Measurements from ENCODE around the gene HOATZ. TPM values are rescaled to one million over a fixed set of nuclear protein-coding genes. Genes with fewer than 3 reads are reported as not detected.

HOATZ gene
- total and polyA plus RNA-seq, 2 experiments from 2014 or later, result not detected

GRCh38 chr11:111522426-111522825, 7.8 kb downstream of the HOATZ start:
- TF ChIP-seq EZH2 (IDR thresholded peaks at IDR 0.05; ENCODE audit: insufficient read depth, poor library complexity, severe bottlenecking) (no peak), EZH2phosphoT487 (IDR thresholded peaks at IDR 0.05; ENCODE audit: insufficient read depth, low read depth) (no peak)
- peaks cover 13% of the 10 kb centered on the region for H3F3A ChIP-seq (ENCODE audit: insufficient read depth)
- no peak overlapping the region for H3K4me3 ChIP-seq
- no peak overlapping the region for H3K9ac ChIP-seq
- no peak for DNase-seq
- H3K79me2 ChIP-seq (ENCODE audit: insufficient read depth), result no peaks in the 10 kb centered on the region
- H3K4me2 ChIP-seq (ENCODE audit: unreplicated experiment), result no peak overlapping the region
- no peaks in the 10 kb centered on the region for H3K9me2 ChIP-seq (ENCODE audit: insufficient read depth)
- no peaks in the 10 kb centered on the region for H3K27me3 ChIP-seq (replicated peaks; ENCODE audit: insufficient read depth)
- H3K27ac ChIP-seq, result no peak overlapping the region
- no peak overlapping the region for H2AFZ ChIP-seq
- peaks cover 33% of the 10 kb centered on the region for H3K4me1 ChIP-seq (ENCODE audit: insufficient read depth)
- in situ Hi-C loops (cut with MboI), result no loop called here
- no peaks in the 10 kb centered on the region for H4K20me1 ChIP-seq (ENCODE audit: insufficient read depth)
- H3K9me3 ChIP-seq (ENCODE audit: low read depth), result no peaks in the 10 kb centered on the region
- no peaks in the 10 kb centered on the region for H3K36me3 ChIP-seq (ENCODE audit: low read depth)
- WGBS, 2 experiments (ENCODE audit: low coverage in 1 of 2, low lambda C conversion rate in 2 of 2, missing lambda C conversion rate in 2 of 2), result 95 to 98% methylated on average over 5 of the region's 5 CpGs

- WGBS, 2 experiments (ENCODE audit: low coverage in 1 of 2, low lambda C conversion rate in 2 of 2, missing lambda C conversion rate in 2 of 2), result 97 to 100% methylated on average over 2 of the region's 2 CpGs
- Histone ChIP-seq H2AFZ (no peak overlapping the region), H3K27me3 (replicated peaks; ENCODE audit: insufficient read depth) (no peaks in the 10 kb centered on the region), H3K27ac (no peak overlapping the region), H3K79me2 (ENCODE audit: insufficient read depth) (no peaks in the 10 kb centered on the region), H4K20me1 (ENCODE audit: insufficient read depth) (no peaks in the 10 kb centered on the region), H3K9ac (no peak overlapping the region), H3K4me3 (no peak overlapping the region), H3K4me1 (ENCODE audit: insufficient read depth) (peaks cover 35% of the 10 kb centered on the region), H3K4me2 (ENCODE audit: unreplicated experiment) (no peak overlapping the region), H3F3A (ENCODE audit: insufficient read depth) (peaks cover 13% of the 10 kb centered on the region), H3K9me3 (ENCODE audit: low read depth) (no peaks in the 10 kb centered on the region), H3K36me3 (ENCODE audit: low read depth) (no peaks in the 10 kb centered on the region), H3K9me2 (ENCODE audit: insufficient read depth) (no peaks in the 10 kb centered on the region)
- in situ Hi-C loops (cut with MboI), result no loop called here
- TF ChIP-seq EZH2phosphoT487 (IDR thresholded peaks at IDR 0.05; ENCODE audit: insufficient read depth, low read depth), result no peak
- no peak for TF ChIP-seq EZH2 (IDR thresholded peaks at IDR 0.05; ENCODE audit: insufficient read depth, poor library complexity, severe bottlenecking)
- no peak for DNase-seq
Measured at GRCh38 chr11:111523343-111523742, 8.8 kb downstream of the HOATZ start.

- TF ChIP-seq EZH2 (IDR thresholded peaks at IDR 0.05; ENCODE audit: insufficient read depth, poor library complexity, severe bottlenecking) (no peak), EZH2phosphoT487 (IDR thresholded peaks at IDR 0.05; ENCODE audit: insufficient read depth, low read depth) (no peak)
- Histone ChIP-seq H3K36me3 (ENCODE audit: low read depth) (no peaks in the 10 kb centered on the region), H3K9ac (no peak overlapping the region), H3K9me3 (ENCODE audit: low read depth) (no peaks in the 10 kb centered on the region), H3K4me1 (ENCODE audit: insufficient read depth) (peaks cover 42% of the 10 kb centered on the region), H2AFZ (no peak overlapping the region), H3F3A (ENCODE audit: insufficient read depth) (peaks cover 19% of the 10 kb centered on the region), H4K20me1 (ENCODE audit: insufficient read depth) (no peaks in the 10 kb centered on the region), H3K79me2 (ENCODE audit: insufficient read depth) (no peaks in the 10 kb centered on the region), H3K9me2 (ENCODE audit: insufficient read depth) (no peaks in the 10 kb centered on the region), H3K4me2 (ENCODE audit: unreplicated experiment) (no peak overlapping the region), H3K27me3 (replicated peaks; ENCODE audit: insufficient read depth) (no peaks in the 10 kb centered on the region), H3K4me3 (no peak overlapping the region), H3K27ac (no peak overlapping the region)
- in situ Hi-C loops (cut with MboI), result no loop called here
- peak; percentile 27 for DNase-seq
- WGBS, 2 experiments (ENCODE audit: low coverage in 1 of 2, low lambda C conversion rate in 2 of 2, missing lambda C conversion rate in 2 of 2), result 37 to 56% methylated on average over 1 of the region's 1 CpG
Measured at GRCh38 chr11:111524056-111524455, 9.5 kb downstream of the HOATZ start.

GRCh38 chr11:111525456-111525855, 10.9 kb downstream of the HOATZ start:
- H3K4me3 ChIP-seq, result no peak overlapping the region
- peaks cover 48% of the 10 kb centered on the region for H3K4me1 ChIP-seq (ENCODE audit: insufficient read depth)
- H3K79me2 ChIP-seq (ENCODE audit: insufficient read depth), result no peaks in the 10 kb centered on the region
- H3K9me2 ChIP-seq (ENCODE audit: insufficient read depth), result no peaks in the 10 kb centered on the region
- H3K4me2 ChIP-seq (ENCODE audit: unreplicated experiment), result no peak overlapping the region
- H3K36me3 ChIP-seq (ENCODE audit: low read depth), result no peaks in the 10 kb centered on the region
- TF ChIP-seq EZH2 (IDR thresholded peaks at IDR 0.05; ENCODE audit: insufficient read depth, poor library complexity, severe bottlenecking) (no peak), EZH2phosphoT487 (IDR thresholded peaks at IDR 0.05; ENCODE audit: insufficient read depth, low read depth) (no peak)
- no peak overlapping the region for H3K27ac ChIP-seq
- 92 to 100% methylated on average over 1 of the region's 1 CpG for WGBS, 2 experiments (ENCODE audit: low coverage in 1 of 2, low lambda C conversion rate in 2 of 2, missing lambda C conversion rate in 2 of 2)
- in situ Hi-C loops (cut with MboI), result no loop called here
- H3K27me3 ChIP-seq (replicated peaks; ENCODE audit: insufficient read depth), result no peaks in the 10 kb centered on the region
- H3F3A ChIP-seq (ENCODE audit: insufficient read depth), result peaks cover 25% of the 10 kb centered on the region
- DNase-seq, result no peak
- no peak overlapping the region for H3K9ac ChIP-seq
- H2AFZ ChIP-seq, result no peak overlapping the region
- H4K20me1 ChIP-seq (ENCODE audit: insufficient read depth), result no peaks in the 10 kb centered on the region
- no peaks in the 10 kb centered on the region for H3K9me3 ChIP-seq (ENCODE audit: low read depth)

- Histone ChIP-seq H3K79me2 (ENCODE audit: insufficient read depth) (no peaks in the 10 kb centered on the region), H2AFZ (no peak overlapping the region), H3K36me3 (ENCODE audit: low read depth) (no peaks in the 10 kb centered on the region), H3K9me2 (ENCODE audit: insufficient read depth) (no peaks in the 10 kb centered on the region), H4K20me1 (ENCODE audit: insufficient read depth) (no peaks in the 10 kb centered on the region), H3F3A (ENCODE audit: insufficient read depth) (peaks cover 29% of the 10 kb centered on the region), H3K27me3 (replicated peaks; ENCODE audit: insufficient read depth) (no peaks in the 10 kb centered on the region), H3K9ac (no peak overlapping the region), H3K4me3 (no peak overlapping the region), H3K9me3 (ENCODE audit: low read depth) (no peaks in the 10 kb centered on the region), H3K4me2 (ENCODE audit: unreplicated experiment) (peak overlapping the region; percentile 17), H3K4me1 (ENCODE audit: insufficient read depth) (peaks cover 48% of the 10 kb centered on the region), H3K27ac (peak overlapping the region; percentile 30; the same call in 1 of the 2 replicates)
- TF ChIP-seq EZH2 (IDR thresholded peaks at IDR 0.05; ENCODE audit: insufficient read depth, poor library complexity, severe bottlenecking), result no peak
- no peak for TF ChIP-seq EZH2phosphoT487 (IDR thresholded peaks at IDR 0.05; ENCODE audit: insufficient read depth, low read depth)
- WGBS, 2 experiments (ENCODE audit: low coverage in 1 of 2, low lambda C conversion rate in 2 of 2, missing lambda C conversion rate in 2 of 2), result 94 to 97% methylated on average over 1 of the region's 1 CpG
- in situ Hi-C loops (cut with MboI), result no loop called here
- peak; percentile 86 for DNase-seq
Measured at GRCh38 chr11:111526501-111526900, 11.9 kb downstream of the HOATZ start.
